HL-60 (cell line): ENCODE data around the gene SEC14L5.
"Not testable (repeated sequence)": the region's sequence is repeated elsewhere in the genome, so short reads cannot be mapped to it uniquely, and the experiment has no call there.

Source experiments
- DNase-seq, 2 experiments: peaks; one replicate each; pipeline ENCODE4 v3.0.0-alpha.2; 2010 to 2020; ENCODE audit warnings: low read depth in 1 of 2, low spot score in 1 of 2
- H3K27ac ChIP-seq: fragments of 250-450 bp; sonication (Bioruptor Pico); replicated peaks from 2 replicates; pipeline ENCODE4 v1.5.1; 2020; ENCODE audit warnings: mild to moderate bottlenecking, moderate library complexity
- H3K27me3 ChIP-seq: fragments of 250-450 bp; sonication (Bioruptor Pico); 2 replicates; pipeline ENCODE4 v1.5.1; 2021; ENCODE audit warnings: mild to moderate bottlenecking, moderate library complexity; ENCODE audit not compliant: insufficient read depth, poor library complexity, severe bottlenecking
- H3K4me3 ChIP-seq: replicated peaks from 2 replicates; pipeline ENCODE4 v1.5.1; 2011; ENCODE audit warnings: mild to moderate bottlenecking, control low read depth, low read length; ENCODE audit not compliant: insufficient read depth
- GABPA ChIP-seq: IDR thresholded peaks from 2 replicates; pipeline ENCODE4 v1.6.1; 2012; ENCODE audit warnings: low read depth
- POLR2AphosphoS5 ChIP-seq: IDR thresholded peaks from 2 replicates; pipeline ENCODE4 v1.6.1; 2012; ENCODE audit warnings: low read depth
- REST ChIP-seq: IDR thresholded peaks from 2 replicates; pipeline ENCODE4 v1.6.1; 2012; ENCODE audit warnings: low read depth; ENCODE audit not compliant: insufficient replicate concordance
- SPI1 ChIP-seq: IDR thresholded peaks from 2 replicates; pipeline ENCODE4 v1.6.1; 2012; ENCODE audit warnings: low read depth, mild to moderate bottlenecking, borderline replicate concordance
- TF ChIP-seq, protein P1 (sequence below): IDR thresholded peaks from one replicate; pipeline ENCODE4 v1.5.1; 2011; ENCODE audit warnings: low read length, control low read depth, inconsistent platforms; ENCODE audit not compliant: insufficient read depth

SEC14L5 gene

DNA sequence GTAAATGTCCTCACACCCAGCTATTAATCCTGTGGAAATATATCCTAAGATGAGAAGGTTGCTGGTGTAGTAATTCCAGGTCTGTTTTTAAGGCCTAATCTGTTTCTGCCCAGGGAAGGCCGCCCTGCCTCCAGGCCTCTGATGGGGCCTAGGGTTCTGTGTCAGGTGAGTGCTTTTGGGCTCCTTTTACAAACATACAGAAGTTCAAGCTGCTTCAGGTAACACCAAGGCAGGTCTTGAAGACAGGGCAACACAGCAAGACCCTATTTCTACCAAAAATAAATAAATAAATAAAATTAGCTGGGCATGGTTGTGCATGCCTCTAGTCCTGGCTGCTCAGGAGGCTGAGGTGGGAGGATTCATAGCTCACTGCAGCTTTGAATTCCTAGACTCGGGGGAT, 30.5 kb upstream of the SEC14L5 start:
- H3K27ac ChIP-seq, result no peak overlapping the region
- H3K4me3 ChIP-seq, result no peak overlapping the region
- H3K27me3 ChIP-seq, result no peaks in the 10 kb centered on the region
- DNase-seq, result no peak
- TF ChIP-seq GABPA (no peak), REST (no peak), SPI1 (no peak), POLR2AphosphoS5 (no peak)
- TF ChIP-seq, protein P1, sequence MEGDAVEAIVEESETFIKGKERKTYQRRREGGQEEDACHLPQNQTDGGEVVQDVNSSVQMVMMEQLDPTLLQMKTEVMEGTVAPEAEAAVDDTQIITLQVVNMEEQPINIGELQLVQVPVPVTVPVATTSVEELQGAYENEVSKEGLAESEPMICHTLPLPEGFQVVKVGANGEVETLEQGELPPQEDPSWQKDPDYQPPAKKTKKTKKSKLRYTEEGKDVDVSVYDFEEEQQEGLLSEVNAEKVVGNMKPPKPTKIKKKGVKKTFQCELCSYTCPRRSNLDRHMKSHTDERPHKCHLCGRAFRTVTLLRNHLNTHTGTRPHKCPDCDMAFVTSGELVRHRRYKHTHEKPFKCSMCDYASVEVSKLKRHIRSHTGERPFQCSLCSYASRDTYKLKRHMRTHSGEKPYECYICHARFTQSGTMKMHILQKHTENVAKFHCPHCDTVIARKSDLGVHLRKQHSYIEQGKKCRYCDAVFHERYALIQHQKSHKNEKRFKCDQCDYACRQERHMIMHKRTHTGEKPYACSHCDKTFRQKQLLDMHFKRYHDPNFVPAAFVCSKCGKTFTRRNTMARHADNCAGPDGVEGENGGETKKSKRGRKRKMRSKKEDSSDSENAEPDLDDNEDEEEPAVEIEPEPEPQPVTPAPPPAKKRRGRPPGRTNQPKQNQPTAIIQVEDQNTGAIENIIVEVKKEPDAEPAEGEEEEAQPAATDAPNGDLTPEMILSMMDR, result no peak

DNA sequence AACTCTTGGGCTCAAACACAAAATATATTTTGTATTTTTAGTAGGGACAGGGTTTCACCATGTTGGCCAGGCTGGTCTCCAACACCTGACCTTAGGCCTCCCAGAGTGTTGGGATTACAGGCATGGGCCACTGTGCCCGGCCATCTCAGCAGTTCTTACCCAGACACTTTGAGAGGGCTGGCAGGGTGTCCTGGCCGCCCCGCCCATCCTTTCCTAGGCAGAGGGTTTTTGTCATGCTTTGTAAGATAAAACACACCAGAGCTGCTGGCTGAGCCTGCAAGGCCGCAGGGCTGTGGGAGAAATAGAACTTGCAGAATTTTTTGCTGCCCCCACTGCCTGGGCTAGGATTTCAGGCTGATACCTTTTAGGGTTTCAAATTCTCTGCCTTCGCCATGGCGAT, 29.9 kb upstream of the SEC14L5 start:
- Histone ChIP-seq H3K4me3 (no peak overlapping the region), H3K27me3 (no peaks in the 10 kb centered on the region), H3K27ac (no peak overlapping the region)
- TF ChIP-seq POLR2AphosphoS5 (no peak), REST (no peak), SPI1 (no peak)
- TF ChIP-seq, protein P1, result no peak
- no peak for DNase-seq

GRCh38 chr16:4929619-4930018, 28.5 kb upstream of the SEC14L5 start:
- not testable (repeated sequence) for H3K27me3 ChIP-seq, DNase-seq, H3K27ac ChIP-seq, H3K4me3 ChIP-seq

- Histone ChIP-seq H3K27me3 (peaks cover 18% of the 10 kb centered on the region), H3K27ac (no peak overlapping the region), H3K4me3 (no peak overlapping the region)
- TF ChIP-seq, protein P1, result no peak
- TF ChIP-seq REST, result no peak
- TF ChIP-seq SPI1, result no peak
- no peak for TF ChIP-seq GABPA
- no peak for TF ChIP-seq POLR2AphosphoS5
- DNase-seq, result no peak
Observed at GRCh38 chr16:4931381-4931780, 26.7 kb upstream of the SEC14L5 start.
